NCI-H345 (cell line): Measurements from ENCODE around the gene DGCR6L.
A peak's percentile ranks its signal among the peaks of the same experiment; 100 is the strongest.
"Not testable (repeated sequence)": the region's sequence is repeated elsewhere in the genome, so short reads cannot be mapped to it uniquely, and the experiment has no call there.

Source experiments
- DNase-seq: peaks from one replicate; lab custom pipeline; 2025; lab: John Stamatoyannopoulos, UW

Gene DGCR6L

DNA sequence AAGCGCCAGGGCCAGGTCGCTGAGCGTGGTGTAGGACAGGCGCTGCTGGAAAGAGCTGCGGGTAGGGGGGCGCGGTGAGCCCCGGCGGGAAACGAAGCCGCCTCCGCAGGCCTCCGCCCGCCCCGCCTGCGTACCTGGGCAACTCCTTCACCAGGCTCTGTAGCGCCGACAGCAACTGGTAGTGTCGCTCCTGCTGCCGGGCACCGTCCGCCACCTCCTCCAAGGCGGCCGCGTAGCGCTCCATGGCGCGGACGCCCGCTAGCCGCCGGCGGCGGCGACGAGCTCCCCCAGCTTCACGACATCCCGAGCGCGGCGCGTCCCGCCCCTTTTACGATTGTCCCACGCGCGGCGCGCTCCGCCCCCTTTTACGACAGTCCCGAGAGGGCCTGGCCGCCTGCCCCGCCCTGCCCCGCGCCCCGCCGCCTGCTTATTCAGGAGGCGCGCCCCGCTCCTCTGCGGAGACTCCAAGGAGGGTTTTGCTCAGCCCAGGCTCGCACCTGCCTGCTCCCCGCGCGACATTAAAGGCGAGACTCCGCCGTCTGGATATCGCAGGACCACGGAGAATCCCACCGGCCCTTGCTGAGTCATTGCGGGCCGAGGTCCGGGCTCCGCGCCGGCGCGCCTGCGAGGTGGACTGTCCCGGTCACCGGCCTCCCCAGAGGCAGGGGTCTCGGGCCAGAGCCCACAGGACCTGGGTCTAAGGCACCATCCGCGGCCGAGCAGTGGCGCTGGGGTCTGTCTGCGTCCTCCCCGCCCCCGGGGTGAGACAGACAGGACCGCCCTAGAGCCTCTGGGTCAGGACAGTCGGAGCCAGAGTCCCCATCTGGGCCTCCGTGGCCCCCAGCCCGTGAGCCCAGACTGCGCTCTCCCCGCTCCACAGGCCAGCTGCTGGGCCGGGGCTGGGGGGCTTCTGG, at the start of gene DGCR6L:
Gene DGCR6L, minus strand, starts transcription at position 316 of the 914 bp plus-strand sequence. Its CDS starts 72 bp downstream, at position 244.
- peak; percentile 88 for DNase-seq

DNA sequence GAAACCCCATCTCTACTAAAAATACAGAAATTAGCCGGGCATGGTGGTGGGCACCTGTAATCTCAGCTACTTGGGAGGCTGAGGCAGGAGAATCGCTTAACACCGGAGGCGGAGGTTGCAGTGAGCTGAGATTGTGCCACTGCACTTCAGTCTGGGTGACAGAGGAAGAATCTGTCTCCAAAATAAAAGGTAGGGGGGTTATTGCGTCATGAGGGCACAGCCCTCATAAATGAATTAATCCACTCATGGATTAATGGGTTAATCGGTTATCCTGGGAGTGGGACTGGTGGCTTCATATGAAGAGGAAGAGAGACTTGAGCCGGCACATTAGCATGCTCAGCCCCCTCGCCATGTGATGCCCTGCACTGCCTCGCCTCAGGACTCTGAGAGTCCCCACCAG, 49.0 kb upstream of the DGCR6L start:
- not testable (repeated sequence) for DNase-seq

DNA sequence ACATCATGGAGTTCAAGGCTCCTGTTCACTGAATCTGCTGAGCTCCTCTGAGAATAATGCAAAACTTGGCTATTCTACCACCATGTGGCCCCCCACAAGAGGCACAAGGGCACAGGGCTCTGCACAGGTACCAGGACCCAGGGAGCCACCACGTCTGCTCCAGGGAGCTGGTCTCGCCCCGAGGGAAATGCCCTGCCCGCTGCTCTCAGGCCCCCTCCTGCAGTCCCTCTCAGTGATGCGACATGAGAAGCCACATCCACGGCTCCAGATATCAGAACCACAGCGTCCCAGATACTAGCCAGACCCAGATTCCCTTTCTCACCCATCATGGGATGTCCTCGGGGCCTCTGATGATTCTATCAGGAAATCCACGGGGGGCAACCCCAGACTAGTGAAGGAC, 47.0 kb upstream of the DGCR6L start:
- DNase-seq: not testable (repeated sequence)

DNA sequence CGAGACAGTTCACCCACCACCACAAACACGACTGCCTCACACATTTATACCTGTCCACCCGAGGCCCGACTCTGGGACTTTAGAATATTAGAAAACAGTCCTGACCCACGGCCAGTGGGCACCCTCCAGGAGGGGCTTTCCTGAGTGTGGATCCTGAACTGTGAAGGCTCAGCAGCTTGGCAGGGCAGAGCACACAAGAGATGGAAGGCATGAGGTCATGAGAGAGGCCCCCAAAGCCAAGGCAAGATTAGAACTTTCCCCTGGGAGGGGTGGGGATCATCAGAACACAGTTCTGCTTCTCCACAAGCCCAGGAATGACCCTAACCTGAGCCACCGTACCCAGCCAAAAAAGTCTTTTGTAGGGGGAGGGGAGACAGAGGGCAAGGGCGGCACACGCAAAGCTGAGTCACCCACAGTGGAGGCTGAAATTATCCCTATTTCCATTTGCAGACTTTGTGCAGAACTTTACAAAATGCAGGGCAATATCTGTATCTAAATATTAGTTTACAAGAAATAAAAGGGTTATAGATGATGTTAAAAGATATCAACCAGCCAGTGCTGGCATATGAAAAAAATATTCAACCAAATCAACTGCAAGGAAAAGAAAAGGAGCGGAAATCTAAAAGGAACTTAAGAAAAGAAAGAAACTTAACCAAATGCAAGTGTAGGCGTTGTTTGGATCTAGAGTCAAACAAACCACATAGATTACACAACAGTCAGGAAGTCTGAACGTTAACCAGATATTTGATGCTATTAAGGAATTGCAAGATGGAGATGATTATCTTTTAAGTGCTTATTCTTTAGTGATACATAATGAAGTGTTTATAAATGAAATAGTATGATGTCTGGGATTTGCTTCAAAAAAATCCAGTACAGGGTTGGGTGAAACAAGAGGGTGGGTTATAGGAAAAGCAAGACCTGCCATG, 44.7 kb upstream of the DGCR6L start:
- DNase-seq: not testable (repeated sequence)

DNA sequence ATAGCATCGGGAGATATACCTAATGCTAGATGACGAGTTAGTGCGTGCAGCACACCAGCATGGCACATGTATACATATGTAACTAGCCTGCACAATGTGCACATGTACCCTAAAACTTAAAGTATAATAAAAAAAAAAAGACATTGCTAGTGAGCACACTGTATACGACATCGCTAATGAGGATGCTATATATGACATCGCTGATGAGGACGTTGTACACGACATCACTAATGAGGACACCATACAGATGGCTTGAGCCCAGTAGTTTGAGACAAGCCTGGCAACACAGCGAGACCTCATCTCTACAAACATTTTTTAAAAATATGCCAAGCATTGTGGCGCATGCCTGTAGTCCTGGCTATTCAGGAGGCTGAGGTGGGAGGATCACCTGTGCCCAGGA, 42.5 kb upstream of the DGCR6L start:
- not testable (repeated sequence) for DNase-seq

DNA sequence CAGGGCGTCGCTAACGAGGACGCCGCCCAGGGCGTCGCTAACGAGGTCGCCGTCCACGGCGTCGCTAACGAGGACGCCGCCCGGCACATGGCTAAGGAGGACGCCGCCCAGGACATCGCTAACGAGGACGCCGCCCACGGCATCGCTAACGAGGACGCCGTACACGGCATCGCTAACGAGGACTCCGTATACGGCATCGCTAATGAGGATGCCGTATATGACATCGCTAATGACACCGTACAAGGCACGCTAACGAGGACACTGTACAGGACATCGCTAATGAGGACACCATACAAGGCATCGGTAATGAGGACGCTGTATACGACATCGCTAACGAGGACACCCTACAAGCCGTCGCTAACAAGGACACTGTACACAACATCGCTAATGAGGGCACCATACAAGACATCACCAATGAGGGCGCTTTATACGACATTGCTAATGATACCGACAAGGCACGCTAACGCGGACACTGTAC, 41.9 kb upstream of the DGCR6L start:
- not testable (repeated sequence) for DNase-seq

DNA sequence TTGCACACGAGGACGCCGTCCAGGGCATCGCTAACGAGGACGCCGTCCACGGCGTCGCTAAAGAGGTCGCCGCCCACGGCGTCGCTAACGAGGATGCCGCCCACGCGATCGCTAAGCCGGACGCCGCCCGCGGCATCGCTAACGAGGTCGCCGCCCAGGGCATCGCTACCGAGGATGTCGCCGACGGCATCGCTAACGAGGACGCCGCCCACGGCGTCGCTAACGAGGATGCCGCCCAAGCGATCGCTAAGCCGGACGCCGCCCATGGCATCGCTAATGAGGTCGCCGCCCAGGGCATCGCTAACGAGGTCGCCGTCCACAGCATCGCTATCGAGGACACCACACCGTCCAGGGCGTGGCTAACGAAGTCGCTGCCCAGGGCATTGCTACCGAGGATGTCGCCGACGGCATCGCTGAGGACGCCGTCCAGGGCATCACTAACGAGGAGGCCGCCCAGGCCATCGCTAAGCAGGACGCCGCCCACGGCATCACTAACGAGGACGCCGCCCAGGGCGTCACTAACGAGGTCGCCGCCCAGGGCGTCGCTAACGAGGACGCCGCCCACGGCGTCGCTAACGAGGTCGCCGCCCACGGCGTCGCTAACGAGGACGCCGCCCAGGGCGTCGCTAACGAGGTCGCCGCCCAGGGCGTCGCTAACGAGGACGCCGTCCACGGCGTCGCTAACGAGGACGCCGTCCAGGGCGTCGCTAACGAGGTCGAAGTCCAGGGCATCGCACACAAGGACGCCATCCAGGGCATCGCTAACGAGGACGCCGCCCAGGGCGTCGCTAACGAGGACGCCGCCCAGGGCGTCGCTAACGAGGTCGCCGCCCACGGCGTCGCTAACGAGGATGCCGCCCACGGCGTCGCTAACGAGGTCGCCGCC, 41.2 kb upstream of the DGCR6L start:
- not testable (repeated sequence) for DNase-seq

DNA sequence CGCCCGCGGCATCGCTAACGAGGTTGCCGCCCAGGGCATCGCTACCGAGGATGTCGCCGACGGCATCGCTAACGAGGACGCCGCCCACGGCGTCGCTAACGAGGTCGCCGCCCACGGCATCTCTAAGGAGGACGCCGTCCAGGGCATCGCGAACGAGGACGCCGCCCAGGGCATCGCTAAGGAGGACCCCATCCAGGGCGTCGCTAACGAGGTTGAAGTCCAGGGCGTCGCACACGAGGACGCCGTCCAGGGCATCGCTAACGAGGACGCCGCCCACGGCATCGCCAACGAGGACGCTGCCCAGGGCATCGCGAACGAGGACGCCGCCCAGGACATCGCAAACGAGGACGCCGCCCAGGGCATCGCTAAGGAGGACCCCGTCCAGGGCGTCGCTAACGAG, 40.4 kb upstream of the DGCR6L start:
- DNase-seq: not testable (repeated sequence)

DNA sequence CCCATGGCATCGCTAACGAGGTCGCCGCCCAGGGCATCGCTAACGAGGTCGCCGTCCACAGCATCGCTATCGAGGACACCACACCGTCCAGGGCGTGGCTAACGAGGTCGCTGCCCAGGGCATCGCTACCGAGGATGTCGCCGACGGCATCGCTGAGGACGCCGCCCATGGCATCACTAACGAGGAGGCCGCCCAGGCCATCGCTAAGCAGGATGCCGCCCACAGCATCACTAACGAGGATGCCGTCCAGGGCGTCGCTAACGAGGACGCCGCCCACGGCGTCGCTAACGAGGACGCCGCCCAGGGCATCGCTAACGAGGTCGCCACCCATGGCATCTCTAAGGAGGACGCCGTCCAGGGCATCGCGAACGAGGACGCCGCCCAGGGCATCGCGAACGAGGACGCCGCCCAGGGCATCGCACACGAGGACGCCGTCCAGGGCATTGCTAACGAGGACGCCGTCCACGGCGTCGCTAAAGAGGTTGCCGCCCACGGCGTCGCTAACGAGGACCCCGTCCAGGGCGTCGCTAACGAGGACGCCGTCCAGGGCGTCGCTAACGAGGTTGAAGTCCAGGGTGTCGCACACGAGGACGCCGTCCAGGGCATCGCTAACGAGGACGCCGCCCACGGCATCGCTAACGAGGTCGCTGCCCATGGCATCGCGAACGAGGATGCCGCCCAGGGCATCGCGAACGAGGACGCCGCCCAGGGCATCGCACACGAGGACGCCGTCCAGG, 38.8 kb upstream of the DGCR6L start:
- DNase-seq: not testable (repeated sequence)

DNA sequence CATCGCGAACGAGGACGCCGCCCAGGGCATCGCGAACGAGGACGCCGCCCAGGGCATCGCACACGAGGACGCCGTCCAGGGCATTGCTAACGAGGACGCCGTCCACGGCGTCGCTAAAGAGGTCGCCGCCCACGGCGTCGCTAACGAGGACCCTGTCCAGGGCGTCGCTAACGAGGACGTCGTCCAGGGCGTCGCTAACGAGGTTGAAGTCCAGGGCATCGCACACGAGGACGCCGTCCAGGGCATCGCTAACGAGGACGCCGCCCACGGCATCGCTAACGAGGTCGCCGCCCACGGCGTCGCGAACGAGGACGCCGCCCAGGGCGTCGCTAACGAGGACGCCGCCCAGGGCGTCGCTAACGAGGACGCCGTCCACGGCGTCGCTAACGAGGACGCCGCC, 38.1 kb upstream of the DGCR6L start:
- DNase-seq: not testable (repeated sequence)

DNA sequence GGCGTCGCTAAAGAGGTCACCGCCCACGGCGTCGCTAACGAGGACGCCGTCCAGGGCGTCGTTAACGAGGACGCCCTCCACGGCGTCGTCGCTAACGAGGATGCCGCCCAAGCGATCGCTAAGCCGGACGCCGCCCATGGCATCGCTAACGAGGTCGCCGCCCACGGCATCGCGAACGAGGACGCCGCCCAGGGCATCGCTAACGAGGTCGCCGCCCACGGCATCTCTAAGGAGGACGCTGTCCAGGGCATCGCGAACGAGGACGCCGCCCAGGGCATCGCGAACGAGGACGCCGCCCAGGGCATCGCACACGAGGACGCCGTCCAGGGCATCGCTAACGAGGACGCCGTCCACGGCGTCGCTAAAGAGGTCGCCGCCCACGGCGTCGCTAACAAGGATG, 37.0 kb upstream of the DGCR6L start:
- DNase-seq: not testable (repeated sequence)

DNA sequence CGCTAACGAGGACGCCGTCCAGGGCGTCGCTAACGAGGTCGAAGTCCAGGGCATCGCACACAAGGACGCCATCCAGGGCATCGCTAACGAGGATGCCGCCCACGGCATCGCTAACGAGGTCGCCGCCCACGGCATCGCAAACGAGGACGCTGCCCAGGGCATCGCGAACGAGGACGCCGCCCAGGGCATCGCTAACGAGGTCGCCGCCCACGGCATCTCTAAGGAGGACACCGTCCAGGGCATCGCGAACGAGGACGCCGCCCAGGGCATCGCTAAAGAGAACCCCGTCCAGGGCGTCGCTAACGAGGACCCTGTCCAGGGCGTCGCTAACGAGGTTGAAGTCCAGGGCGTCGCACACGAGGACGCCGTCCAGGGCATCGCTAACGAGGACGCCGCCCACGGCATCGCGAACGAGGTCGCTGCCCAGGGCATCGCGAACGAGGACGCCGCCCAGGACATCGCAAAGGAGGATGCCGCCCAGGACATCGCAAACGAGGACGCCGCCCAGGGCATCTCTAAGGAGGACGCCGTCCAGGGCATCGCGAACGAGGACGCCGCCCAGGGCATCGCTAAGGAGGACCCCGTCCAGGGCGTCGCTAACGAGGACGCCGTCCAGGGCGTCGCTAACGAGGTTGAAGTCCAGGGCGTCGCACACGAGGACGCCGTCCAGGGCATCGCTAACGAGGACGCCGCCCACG, 36.2 kb upstream of the DGCR6L start:
- not testable (repeated sequence) for DNase-seq

DNA sequence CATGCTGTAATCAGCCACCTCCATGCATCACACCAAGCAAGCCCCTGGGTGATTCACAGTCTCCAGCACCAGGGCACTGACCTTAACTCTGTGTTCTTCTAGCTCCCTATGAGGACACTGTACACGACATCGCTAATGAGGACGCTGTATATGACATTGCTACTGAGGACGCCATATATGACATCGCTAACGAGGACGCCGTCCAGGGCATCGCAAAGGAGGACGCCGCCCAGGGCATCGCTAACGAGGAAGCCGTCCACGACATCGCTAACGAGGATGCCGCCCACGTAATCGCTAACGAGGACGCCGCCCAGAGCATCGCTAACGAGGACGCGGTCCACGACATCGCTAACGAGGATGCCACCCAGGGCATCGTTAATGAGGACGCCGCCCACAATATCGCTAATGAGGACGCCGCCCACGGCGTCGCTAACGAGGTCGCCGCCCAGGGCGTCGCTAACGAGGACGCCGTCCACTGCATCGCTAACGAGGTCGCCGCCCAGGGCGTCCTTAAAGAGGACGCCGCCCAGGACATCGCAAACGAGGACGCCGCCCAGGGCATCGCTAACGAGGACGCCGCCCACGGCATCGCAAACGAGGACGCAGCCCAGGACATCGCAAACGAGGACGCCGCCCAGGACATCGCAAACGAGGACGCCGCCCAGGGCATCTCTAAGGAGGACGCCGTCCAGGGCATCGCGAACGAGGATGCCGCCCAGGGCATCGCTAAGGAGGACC, 34.5 kb upstream of the DGCR6L start:
- no peak for DNase-seq

DNA sequence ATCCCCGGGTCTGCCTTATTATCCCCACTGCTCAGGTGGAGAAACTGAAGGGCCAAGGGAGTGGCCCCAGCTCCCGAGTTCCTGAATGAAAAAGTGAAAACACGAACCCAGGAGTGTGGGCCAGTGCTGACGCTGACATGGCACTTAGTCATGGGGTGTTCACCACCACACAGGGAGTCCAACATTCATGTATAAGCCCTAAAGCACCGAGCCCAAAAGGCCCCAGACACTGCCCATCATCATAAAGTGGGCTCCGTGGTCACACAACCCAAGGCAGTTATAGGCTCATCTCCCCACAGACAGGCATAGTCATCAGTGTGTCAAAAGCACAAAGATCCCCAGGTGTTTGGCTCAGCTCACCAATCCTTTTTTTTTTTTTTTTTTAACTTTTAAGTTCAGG, 32.7 kb upstream of the DGCR6L start:
- DNase-seq: not testable (repeated sequence)

DNA sequence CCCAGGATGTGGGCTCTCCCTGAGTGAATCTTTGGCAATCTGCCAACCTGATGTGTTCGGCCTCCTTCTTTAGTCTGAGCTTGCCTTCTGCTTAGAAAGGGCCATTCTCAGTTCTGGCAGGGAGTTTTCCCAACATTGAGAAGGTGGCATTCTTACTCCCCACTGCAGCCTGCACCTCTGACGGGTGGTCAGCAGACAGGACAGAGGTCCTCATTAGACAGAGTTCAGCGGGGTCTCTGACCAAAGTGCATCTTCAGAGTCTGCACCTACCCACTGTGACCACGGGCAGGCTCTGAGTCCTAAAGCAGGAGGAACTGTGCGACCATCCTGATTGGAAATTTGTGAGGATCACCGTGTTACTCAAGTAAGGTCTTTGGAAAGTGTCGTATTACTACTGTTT, 26.7 kb upstream of the DGCR6L start:
- DNase-seq: not testable (repeated sequence)

DNA sequence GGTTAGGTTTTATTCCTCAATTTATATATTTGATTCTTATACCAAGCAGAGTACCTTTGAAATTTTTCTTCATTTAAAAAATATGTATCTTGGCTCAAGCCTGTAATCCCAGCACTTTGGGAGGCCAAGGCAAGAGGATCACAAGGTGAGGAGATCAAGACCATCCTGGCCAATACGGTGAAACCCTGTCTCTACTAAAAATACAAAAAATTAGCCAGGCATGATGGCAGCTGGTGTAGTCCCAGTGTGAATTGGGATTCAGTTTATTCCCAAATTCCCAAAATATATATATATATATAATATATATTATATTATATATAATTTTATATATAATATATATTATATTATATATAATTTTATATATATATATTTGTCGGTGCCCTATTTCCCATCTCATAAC, 18.4 kb upstream of the DGCR6L start:
- not testable (repeated sequence) for DNase-seq

DNA sequence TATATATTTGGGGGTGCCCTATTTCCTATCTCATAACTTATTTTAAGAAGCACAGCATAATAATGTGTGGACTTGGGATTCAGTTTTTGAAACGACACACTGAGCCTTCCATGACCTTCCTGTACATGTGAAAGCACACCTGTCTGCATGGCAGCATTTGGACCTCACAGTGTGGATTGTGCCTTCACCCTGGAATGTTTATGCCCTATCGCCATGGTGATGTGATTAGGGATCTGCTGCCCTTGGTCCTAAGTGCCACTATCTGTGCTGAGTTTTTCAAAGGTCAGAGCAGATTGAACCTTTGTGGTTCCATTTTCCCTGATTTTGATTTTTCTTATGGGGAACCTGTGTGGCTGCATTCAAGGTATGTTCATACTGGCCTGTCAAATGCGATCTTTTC, 17.9 kb upstream of the DGCR6L start:
- not testable (repeated sequence) for DNase-seq

DNA sequence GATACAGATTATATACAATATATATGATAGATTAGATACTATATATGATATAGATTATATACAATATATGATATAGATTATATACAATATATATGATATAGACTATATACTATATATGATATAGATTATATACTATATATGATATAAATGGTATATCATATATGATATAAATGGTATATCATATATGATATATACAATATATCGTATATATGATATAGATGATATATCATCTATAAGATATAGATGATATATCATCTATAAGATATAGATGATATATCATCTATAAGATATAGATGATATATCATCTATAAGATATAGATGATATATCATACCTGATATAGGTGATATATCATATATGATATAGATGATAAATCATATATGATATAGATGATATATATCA, 16.7 kb upstream of the DGCR6L start:
- not testable (repeated sequence) for DNase-seq

DNA sequence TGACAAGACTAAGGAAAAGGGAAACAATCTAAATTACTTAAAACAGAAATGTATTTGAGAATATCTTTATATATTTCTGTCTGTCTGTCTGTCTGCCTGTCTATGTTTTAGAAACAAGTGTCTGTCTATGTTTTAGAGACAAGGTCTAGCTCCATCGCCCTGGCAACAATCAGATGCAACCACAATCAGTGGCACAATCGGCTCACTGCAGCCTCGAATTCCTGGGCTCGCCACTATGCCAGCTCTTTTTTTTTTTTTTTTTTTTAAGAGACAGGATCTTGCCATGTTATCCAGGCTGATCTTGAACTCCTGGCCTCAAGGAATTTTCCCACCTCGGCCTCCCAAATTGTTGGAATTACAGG, 8.7 kb upstream of the DGCR6L start:
- DNase-seq: not testable (repeated sequence)
